Jurkat, Clone E6-1 (cell line): ENCODE data around the gene TP53BP2.

ENCODE experiments used
- DNase-seq: peaks from one replicate; pipeline ENCODE4 v3.0.0-alpha.2; 2011; ENCODE audit warnings: low read depth, low spot score
- H3K4me3 ChIP-seq: 2 replicates; pipeline ENCODE4 v1.5.1; 2011; ENCODE audit warnings: mild to moderate bottlenecking, low read length, control low read depth, moderate library complexity

TP53BP2 gene

DNA sequence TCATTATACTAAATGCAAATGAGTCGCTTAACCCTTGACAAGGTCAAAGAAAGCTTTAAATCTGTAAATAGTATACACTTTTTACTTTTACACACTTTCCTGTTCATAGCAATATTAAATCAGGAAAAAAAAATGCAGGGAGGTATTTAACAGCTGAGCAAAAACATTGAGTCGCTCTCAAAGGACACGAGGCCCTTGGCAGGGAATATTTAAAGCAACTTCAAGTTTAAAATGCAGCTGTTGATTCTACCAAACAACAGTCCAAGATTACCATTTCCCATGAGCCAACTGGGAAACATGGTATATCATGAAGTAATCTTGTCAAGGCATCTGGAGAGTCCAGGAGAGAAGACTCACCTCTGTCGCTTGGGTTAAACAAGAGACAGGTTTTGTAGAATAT, 70.7 kb downstream of the TP53BP2 start:
- DNase-seq: no peak
- H3K4me3 ChIP-seq: no peak overlapping the region

DNA sequence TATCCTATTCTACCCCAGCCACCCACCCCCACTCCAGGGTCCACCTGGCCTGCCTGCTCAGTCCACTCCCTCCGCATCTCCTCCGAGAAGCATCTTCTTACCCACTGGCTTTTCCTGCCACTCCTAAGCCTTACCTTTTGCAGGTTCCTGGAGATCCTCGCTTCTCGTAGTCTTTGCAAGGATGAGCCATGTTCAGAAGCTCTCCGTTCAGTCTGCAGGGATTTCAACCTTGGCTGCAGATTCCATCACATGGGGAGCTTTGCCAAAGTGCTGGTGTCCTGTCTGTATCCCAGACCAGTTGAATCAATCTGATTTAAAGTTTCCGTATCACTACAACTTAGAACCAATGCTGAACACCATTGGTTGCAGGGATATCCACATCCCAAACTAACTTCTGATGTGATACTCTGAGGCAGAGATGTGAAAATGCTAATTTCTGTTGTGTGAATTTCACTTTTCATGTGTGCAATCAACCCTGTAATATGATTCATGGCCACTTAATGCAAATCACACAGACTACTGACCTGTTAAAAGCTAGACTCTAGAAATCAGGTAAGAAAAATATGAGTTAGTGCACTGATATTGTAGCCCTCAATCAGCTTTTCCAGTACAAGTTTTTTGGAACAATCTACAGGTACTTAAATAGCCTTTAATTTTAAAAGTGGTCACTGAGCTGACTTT, 71.5 kb downstream of the TP53BP2 start:
- no peak for DNase-seq
- H3K4me3 ChIP-seq: no peak overlapping the region

DNA sequence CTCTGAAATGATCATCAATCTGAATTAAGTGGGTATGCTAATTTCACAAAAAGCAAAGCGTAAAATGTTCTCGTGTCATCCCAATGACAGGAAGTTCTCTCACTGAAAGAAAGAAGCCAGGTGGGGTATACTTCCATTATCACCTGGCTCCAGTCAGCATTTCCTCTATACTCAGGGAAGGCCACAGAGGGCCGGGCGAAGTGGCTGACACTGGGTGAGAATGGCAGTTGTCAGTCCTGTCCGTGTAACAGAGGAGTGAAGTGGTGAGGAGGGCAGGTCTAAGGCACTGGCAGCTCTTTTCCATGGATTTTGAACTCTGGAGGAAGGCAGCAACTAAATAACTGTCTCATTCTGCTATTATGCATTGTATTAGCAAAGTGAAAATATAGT, 73.0 kb downstream of the TP53BP2 start:
- DNase-seq: no peak
- H3K4me3 ChIP-seq: no peak overlapping the region

DNA sequence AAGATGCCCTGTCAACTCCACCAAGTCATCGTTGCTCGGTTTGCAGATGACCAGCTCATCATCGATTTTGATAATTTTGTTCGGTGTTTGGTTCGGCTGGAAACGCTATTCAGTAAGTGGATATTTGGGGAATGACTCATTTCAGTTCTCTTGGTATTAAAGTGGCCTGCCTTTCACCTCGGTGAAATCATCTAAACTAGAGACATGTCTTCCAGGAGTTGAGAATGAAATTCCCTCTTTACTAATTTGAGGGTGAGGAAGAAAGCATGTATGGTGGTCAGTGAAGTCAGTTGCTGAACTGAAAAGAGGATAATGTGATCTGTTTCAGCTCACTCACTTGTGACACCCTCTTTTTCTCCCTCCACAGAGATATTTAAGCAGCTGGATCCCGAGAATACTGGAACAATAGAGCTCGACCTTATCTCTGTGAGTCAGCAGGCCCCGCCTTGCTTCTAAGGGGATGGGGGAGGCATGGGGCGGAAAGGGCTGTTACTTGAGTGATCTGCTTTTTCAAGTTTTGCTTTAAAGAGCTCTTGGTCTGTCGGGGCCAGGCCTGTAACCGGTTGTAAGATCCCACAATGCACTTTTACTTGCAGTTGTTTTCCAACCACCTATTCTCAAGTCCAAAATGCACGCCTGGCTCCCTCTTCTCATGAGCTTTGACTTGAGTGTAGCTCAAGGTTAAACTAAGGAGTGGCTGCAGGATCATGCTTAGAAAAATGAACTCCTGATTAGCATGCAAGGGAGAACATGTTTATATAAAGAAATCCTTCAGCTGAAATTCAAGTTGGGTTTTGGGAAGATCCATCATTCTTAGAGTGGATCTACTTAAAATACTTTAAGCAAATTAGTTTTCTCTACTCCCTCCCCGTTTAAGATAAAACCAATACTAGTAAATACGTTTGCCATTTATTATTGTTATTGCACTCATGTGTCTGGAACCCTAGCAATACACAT, 73.7 kb downstream of the TP53BP2 start:
- no peak overlapping the region for H3K4me3 ChIP-seq
- DNase-seq: no peak

DNA sequence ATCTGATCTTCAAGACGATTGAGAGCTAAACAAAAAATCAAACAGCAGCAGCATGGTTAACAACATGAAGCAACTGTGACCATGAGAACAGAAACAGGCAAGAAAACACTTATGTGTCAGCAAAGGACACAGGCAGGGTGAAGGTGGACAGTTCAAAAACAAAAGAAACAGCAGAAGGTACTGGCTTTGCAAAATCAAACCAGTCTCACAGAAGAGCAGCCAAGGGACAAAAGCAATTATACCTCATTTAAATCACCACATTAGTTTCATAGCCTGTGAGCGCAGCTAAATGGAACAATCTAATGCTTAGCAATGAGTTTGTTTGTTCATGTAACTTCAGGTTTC, 74.3 kb downstream of the TP53BP2 start:
- H3K4me3 ChIP-seq: no peak overlapping the region
- no peak for DNase-seq

DNA sequence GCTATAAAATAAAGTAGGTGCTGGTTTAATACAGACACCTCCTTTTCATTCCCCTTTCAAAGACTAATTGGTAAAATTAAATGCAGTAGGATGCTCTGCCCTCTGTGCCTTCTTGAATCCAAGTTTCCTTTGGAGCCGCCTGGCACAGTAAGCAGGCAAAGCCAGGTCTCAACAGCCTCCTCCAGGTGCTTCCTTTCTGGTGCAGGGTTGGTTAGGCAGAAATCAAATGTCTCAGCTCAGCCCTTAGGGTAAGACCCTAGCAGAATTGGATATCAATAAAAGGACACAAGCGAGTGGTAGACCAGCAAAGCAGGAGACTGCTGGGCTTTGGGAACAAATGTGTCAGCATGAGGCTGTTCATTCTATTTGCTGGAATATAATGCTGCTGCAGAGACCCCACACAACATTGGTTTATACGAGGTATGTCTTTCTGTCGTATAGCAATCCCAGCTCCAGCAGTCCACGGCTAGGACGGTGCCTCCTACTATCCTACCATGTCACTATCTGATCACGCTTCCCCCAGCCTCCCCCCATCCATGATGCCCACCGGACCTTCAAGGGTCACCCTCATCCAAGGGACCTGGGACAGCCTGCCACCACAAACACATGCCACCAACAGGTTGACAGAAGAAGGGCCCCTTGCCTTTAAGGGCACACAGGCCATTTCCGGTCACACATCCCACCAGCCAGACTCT, 75.0 kb downstream of the TP53BP2 start:
- no peak overlapping the region for H3K4me3 ChIP-seq

DNA sequence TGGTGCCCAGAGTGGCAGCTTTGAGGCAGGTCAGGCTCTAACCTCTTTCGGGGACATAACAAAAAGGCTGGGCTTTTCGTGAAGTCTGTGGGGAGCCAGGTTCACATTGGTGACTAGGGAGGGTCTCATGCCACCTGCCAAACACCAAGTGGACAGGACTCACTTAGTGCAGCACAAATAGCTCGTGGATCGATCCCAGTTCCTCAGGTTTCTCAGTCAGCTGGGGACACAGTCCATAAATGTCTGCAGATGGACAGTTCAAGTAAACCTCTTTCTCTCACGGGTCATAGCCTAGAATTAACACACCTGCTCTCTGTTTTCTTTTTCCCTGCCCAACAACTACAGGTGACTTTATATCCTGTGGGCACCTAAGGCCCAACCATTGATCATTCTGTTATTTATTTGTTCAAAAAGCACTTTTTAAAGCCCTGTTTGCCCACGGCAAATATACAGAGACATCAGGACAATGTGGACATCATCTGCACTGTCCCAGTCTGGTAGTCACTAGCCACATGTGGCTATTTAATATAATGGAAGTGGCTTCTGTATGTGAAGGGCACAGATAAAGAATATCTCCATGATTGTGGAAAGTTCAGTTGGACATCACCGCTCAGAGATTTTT, 79.9 kb downstream of the TP53BP2 start:
- DNase-seq: no peak
- H3K4me3 ChIP-seq: no peak overlapping the region

More for the DNA sequence above, 75.0 kb downstream of the TP53BP2 start:
- DNase-seq: no peak

DNA sequence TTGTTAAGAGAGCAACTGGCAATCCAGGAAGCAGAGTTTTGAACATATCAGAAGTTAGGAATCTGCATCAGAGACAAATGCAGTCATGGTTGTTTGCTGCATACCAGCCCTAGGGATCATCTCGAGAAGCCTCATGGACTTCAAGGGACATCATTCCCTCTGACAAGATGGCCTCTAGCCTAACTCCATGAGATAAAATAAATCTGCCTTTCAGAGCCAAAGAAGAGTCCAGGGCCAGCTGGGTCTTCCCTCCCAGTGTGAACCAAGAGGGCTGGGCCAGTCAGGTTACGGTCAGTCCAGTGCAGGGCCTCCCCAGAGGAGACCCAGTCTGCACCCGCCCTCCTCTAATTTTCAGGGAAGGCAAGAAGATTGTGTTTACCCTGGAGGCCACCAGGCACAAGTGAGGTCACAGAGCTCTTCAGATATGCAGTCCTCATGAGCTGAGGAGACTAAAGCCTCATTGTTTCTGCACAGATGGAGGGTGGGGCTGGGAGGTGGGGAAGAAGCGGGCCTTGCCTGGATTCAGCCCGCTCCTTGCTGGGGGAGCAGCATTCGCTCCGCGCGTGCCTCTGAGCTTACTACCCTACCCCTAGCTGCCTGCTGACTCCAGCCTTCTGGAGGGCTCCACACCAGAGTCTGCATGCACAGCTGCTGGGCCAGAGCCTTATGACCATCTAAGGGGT, 80.6 kb downstream of the TP53BP2 start:
- no peak for DNase-seq
- H3K4me3 ChIP-seq: no peak overlapping the region

DNA sequence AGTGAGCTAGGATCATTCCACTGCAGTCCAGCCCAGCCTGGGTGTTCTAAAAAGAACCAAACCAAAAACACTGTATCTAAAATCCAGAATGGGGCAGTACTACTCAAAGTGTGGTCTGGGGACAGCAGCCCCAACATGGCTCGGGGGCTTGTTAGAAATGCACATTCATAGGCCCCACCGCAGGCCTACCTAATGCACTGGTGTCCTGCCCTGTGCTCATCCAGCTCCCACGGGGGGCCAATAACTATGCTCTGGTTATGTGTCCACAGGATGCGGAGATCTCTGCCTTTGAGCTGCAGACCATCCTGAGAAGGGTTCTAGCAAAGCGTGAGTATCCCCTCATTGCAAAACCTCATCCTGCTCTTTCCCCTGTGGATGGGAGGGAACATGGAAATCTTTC, 81.9 kb downstream of the TP53BP2 start:
- DNase-seq: no peak
- no peak overlapping the region for H3K4me3 ChIP-seq

DNA sequence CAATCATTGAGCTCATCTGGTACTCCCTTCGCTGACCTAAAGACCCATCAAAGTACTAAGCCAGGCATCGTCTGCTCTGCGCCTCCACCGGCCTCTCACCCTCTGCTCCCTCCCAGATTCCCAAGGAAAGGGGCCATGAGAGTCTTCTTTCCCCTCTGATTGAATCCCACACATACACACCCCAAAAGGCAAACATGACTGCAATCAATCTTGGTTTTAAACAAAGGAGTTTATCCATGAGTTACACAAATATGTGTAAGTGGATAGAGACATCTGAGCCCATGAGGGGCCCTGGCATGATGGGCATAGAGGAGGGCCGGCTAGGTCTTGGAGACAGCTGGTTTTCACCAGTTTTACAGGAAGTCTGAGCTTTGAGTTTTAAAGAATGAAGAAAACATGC, 82.5 kb downstream of the TP53BP2 start:
- H3K4me3 ChIP-seq: no peak overlapping the region
- no peak for DNase-seq

DNA sequence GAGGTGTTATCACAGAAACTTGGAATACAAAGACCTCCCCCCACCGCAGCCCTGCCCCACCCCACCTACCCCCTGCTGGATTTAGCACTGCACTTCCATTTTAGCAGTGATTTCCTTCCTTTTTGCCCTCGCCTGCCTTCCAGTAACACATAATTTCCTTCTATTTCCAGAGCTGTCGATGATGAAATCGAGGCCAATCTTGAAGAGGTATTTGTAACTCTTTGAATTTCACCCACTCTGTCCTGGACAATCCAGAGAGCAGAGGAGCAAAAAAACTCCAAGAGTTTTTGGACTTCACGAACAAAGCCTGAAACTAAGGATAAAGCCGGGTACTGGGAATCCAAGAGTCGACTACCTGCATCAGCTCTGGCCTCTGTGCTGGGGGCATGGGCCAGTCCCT, 84.3 kb downstream of the TP53BP2 start:
- H3K4me3 ChIP-seq: no peak overlapping the region
- no peak for DNase-seq

DNA sequence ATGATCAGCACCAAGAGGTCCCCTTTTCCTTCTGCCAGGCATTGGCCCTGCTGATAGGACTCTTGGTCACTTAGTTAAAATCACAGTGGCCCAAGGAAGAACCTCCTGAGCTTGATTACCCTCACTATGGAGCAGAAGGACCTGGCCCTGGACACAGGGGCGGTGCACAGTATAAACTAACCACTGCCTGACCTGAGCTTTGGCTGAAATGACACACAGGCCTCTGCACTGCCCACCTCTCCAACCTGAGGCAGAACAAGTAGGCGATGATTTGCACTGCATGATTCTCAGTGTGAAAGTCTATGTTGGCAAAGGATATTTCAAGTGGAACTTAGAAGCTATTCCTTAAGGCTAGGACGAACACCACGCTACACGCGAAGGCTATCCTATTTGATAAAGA, 84.9 kb downstream of the TP53BP2 start:
- DNase-seq: no peak
- no peak overlapping the region for H3K4me3 ChIP-seq

DNA sequence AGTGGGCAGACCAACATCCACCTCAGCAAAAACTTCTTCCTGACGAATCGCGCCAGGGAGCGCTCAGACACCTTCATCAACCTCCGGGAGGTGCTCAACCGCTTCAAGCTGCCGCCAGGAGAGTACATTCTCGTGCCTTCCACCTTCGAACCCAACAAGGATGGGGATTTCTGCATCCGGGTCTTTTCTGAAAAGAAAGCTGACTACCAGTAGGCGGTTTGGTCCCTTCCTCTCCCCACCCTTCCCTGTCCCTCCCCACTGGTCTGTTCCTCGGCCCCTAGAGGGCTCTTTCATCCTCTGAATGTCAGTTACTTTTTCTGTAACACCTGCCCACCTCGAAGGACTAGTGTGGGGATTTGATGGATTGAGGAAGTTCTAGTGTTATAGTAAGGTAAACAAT, 86.5 kb downstream of the TP53BP2 start:
- no peak overlapping the region for H3K4me3 ChIP-seq
- no peak for DNase-seq

DNA sequence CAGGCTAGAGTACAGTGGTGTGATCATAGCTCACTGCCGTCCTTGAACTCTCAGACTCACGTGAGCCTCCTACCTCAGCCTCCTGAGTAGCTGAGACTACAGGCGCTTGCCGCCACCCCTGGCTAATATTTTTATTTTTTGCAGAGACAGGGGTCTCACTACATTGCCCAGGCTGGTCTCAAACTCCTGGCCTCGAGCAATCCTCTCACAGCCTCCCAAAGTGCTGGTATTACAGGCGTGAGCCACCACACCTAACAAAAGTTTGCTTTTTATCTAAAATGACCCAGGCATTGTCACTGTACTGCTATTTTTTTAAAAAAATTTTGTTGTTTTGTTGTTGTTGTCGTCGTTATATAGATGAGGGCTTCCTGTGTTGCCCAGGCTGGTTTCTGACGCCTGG, 87.0 kb downstream of the TP53BP2 start:
- DNase-seq: no peak

DNA sequence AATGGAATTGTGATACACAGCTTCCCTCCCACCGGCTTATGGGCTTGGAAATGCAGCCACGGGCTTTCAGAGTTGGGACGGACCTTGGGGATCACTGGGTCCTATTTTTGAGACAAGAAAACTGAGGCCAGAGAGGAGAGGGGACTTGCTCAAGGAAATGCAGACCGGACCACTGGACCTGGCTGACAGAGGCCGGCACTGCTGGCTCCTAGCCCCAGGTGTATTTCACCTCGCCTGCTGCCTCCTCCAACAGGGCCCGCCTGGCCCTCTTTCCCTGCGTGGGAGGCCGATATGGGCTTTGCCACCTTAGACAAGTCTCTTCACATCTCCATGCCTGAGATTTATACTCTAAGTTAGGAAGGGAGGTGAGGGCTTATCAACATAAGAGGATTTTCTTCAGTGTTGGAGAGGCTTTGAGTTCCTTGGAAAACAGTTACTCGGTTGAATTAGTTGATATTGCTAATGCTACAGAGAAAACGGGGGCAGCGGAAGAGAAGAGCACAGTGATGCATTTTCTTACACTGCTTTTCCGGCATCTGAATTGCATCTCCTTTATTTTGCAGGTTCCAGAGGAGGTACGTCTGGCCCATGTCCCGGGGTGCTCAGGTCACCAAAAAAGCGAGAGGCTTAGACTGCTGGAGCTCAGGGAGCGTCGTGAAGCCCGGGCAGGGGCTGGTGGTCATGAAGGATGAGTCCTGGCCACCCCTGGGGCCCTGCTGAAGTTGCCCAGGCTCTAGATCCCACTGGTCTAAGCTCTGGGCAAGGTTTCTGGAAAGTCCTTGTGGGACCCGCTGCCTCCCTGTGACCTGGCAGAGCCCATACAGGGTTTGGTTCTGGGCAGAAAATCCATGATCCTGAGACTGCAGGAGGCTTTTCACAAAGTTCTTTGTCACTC, 88.7 kb downstream of the TP53BP2 start:
- no peak overlapping the region for H3K4me3 ChIP-seq

More for the DNA sequence above, 87.0 kb downstream of the TP53BP2 start:
- H3K4me3 ChIP-seq: no peak overlapping the region

DNA sequence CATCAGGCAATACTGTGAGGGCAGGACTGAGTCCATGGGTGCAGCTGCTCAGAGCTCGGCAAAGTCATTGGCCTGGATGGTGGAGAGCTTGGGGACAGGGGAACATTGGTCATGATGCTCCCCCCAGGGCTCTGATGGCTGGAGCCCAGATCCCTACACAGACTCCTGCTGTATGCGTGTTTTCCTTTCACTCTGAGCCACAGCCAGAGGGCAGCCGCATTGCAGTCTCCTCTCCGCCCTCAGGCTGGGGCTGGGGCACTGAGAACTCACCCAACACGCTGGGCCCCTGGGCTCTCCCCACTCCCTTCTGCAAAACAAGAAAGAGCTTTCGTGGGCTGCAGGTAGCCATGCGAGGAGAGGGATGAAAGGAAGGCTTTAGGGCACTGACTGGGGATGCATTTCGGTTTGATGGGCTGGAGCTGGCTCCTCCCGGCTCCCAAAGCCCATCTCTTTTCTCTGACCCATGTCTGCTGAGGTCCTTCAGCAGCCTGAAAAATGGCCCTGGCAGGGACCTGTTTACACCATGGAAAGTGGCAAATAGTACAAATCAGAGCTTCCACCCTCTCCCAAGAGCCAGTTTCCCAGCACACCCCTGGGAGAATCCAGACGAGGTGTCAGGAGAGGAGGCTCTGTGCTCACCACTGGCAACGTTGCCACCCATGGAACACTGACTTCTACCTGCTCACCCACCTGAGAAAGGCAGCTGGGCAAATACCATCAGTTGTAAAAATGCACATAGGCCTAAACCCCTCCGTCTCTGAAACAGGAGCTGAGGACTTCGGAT, 89.6 kb downstream of the TP53BP2 start:
- H3K4me3 ChIP-seq: no peak overlapping the region

More for the DNA sequence above, 88.7 kb downstream of the TP53BP2 start:
- no peak for DNase-seq

DNA sequence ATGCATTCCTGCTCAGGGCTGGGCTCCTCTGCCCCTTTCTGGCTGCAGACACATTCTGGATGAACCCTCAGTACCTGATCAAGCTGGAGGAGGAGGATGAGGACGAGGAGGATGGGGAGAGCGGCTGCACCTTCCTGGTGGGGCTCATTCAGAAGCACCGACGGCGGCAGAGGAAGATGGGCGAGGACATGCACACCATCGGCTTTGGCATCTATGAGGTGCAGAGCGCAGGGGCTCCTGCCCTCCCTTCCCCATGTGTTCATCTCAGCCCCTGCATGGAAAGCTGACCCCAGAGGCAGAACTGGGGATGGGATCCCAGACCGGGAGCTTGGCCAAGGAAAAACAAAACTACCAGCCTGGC, 90.3 kb downstream of the TP53BP2 start:
- DNase-seq: no peak
- H3K4me3 ChIP-seq: no peak overlapping the region

More for the DNA sequence above, 89.6 kb downstream of the TP53BP2 start:
- no peak for DNase-seq
